NOMO-1 treated with DMSO at 0.1 percent for 48 hours (cell line): Measurements from ENCODE around the gene NKPD1.

Experiments used
- DNase-seq: peaks from one replicate; lab custom pipeline; 2025; ENCODE audit not compliant: unreplicated experiment; lab: John Stamatoyannopoulos, UW

The NKPD1 gene

DNA sequence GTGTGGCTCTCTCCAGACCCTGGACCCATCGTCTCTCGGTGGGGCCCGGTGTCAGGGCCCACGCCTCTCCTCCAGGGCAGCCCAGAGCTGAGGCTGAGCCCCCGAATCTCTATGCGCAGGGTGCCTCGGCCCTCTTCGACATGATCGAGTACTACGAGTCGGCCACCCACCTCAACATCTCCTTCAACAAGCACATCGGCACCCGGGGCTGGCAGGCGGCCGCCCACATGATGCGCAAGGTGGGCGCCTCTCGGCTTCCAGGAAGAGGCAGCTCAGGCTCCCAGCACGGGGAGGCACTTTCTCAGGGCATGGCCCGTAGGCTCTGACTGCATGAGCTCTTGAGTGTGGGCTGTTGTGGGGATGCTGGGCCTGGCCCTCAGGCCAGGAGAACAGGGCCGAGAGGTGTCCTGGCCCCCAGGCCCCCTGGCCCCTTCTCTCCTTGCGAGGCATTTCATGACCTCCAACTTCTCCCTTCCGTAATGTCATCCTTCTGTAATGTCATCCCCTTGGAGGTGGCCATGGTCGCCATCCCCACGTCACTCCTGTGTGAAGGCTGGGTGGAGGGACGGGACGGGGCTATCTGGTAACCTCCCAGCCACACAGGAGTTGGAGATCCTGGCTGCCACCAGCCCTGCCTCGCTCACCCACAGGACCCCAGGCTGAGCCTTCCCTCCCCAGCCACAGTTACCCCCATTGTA lies 19.4 kb downstream of the NKPD1 start:
- DNase-seq, result no peak

DNA sequence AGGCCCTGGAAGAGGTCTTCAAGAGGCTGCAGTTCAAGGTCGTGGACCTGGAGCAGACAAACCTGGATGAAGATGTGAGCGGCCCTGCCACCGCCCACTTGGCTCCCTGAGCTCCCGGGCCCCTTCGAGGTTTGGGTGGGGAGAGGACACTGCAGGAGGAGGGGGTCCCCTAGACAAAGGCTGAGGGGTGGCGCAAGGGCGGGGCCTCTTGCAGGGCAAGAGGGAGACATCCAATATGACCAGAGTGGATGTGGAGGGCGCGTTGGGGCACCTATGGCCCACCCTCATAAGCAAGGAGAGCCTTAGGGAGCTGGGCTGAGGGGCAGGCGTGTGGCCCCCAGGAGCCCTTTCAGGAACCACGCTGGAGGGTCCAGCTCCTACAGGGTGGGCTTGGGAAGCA lies 20.2 kb downstream of the NKPD1 start:
- DNase-seq, result no peak

DNA sequence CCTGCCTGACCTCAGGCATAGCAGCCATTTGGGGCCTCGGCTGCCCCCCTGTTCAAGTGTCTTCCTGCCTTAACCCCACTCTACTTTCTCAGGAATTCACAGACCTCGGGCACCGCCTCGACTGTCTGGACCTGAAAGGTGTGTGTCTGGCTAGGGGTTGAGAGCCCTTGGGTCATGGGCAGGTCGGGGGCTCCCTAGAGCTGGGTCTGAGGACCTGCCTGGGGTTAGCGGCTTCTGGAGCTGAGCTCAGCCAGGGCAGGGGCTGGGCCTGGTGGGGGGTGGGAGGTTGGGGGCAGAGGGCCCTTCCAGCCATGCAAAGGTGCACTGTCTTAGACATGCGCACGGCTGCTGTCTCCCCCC lies 20.7 kb downstream of the NKPD1 start:
- no peak for DNase-seq

DNA sequence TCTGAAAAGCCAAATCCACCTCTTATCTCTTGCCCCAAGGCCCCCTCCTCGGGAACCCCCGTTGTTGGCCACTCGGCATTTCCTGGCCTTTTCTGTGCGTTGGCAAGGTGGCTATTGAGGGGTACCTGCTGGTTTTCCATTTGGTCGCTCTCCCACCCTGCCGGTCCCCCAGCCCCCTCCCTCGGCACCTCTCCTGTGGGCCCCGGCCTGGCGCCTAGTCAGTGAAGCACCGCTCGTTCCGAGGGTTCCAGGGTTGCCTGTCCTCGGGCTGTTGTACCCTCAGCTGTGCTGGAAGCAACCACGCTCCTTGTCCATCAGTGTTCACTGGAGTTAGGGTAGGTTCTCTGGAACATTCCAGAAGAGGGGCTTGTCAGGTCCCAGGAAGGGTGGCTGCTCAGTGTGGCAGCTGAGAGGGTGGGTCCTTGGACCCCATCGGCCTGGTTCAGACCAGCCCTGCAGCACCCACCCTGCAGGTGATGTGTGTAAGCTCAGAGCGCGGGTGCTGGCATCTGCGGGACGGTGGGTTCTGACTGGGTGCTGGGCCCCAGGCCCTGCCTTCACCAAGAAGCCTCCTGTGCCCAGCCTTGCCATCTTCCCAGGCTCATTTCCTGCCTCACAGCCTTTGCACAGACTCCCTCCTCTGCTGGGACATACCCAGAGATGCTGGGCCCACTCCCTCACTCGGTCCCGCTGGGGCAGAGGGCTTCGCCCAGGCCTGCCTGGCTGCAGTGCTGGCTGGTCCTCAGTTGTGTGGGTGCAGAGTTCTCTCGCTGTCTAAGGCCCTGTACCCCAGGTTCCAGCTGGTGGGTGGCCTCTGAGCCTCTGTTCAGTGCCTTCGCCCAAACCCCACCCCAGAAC lies 21.3 kb downstream of the NKPD1 start:
- no peak for DNase-seq

DNA sequence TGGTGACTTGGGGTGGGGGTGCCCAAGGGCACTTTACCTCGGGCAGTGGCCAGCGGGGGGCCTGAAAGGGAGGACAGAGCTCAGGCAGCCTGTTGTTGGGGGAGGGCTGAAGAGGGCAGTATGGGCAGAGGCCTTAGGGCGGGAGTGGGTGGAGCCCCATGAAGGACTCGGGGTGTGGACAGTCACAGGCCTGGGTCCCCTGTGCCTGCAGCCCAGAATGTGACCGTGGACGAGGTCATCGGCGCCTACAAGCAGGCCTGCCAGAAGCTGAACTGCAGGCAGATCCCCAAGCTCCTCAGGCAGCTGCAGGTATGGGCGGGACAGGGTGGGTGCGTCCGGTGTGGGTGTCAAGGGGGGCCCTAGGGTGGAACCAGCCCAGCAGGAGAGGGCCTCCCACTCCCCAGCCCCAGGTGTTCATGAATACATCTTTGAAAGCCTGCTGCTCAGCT lies 22.5 kb downstream of the NKPD1 start:
- DNase-seq, result no peak

DNA sequence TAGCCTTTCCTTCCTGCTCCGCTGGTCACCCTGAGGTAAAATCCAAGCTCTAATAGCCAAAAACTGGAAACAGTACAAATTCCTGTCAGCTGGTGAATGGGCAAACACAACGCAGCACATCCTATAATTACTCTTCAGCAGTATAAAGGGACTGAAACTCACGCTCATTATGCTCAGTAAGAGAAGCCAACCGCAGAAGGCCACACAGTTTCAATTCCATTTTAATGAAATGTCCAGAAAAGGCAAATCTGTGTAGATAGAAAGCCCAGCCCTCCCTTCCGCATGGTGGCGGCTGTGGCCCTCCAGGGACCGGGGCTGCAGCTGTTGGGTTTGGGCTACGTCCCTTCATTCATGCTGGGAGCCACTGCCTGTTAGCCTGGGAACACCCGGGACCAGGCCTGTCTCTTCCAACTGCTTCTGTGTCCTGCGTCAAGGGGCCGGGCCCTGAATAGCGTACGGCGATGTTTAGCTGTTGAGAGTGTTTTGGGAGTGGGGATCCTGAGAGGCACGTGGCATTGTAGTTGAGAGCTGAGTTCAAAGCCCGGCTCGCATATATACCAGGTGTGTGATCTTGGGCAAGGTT lies 23.5 kb downstream of the NKPD1 start:
- no peak for DNase-seq

DNA sequence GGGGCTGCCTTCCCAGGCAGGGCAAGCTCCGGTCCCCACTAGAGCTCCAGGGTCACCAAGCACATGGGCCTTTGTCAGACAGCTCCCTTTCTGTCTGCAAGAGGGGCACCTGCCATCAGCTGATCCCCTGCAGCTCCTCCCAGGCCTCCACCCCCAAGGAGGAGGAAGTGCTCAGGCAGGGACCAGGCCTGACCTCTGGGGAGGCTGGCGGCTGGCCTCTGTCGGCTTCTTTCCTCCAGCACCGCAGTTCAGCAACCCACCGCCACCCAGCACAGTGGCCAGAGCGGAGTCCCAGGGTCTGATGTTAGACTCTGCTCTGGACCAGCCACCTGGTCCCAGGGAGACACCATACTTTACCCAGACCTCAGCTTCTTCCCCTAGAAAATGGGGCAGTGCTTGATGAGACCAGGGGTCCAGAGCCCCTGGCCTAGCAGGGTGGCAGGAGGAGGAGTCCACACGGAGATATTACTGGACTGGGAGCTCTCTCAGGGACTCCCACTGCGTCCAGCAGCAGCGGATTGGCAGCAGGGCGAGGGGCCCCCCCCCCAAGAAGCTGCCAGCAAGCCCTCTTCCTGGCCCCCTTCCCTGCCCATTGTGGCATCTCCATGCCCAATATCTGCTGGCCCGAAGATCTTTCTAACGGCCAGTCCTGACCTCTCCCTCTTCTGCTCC lies 24.1 kb downstream of the NKPD1 start:
- no peak for DNase-seq

DNA sequence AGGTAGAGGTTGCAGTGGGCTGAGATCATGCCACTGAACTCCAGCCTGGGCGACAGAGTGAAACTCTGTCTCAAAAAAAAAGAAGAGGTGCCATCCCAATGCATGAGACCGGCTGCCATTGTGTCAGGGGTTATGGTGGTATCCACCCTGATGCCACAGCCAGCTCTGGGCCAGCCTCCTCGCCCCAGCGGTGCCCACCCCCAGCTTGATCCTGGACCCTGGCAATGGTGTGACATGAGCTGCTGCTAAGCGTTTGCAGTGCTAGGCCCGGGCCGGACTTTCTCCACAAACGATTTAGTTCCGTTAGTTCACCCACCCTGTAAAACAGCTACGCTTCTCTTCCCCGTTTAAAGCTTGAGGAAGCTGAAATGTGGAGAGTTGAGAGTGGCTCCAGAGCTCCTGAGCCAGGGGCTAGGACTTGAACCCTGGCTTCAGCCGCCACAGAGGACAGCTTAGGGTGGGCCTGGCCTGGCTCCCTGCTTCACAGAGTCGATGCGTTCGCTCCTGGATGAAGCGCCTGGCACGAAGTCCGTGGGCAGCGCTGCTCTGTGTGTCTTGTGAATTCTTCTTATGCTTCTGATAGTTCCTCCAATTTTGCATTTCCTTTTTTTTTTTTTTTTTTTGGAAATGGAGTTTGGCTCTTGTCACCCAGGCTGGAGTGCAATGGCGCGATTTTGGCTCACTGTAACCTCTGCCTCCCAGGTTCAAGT lies 25.5 kb downstream of the NKPD1 start:
- no peak for DNase-seq

DNA sequence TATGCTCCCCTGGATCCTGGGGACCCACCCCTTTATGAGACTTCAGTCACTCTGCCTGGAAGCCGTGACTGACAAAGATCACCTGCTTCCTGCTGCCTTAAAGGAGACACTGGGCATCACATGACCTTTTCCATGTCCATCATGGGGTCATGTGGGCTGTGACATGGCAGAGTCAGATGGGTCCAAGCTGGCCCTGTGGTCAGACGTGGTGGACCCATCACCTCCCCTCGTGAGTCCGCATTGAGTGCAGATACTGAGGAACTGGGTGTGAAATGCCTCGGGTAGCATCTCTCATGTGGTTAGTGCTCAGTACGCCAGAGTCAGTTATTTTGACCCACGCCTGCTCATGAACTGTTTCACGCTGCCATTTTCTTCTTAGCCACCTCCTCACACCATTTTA lies 27.1 kb downstream of the NKPD1 start:
- DNase-seq, result no peak

DNA sequence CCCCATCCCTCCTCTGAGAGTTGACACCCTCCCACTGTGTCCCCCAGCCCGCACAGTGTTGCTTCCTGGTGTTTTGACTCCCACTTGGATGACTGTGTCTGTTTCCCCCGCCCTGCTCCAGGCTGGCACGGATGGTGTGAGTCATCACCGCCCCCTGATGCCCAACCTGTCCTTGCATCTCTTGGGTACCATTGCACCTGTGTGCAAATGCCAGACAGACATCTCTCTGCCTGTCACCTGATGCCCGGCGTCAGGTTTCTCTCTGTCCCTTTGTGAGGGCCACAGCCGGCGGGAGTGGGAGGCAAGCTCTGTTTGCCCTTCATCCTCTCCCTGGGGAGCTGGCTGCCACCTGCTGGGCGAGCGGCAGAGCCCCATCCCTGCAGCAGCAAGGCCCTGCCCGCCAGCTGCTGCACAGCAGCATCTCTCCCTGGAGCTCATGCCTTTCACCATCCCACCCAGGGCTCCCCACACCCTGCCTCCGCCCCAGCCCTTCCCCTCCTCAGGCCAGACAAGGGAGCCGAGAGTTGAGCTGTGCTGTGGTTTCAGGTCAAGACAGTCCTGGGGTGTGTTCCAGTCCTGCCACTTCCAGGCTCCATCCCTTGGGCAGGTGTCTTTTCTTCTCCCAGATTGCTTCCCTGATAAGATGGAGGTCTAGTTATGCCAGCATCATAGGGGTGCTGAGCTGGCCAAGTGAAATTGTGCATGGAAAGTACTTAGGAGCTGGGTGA lies 29.7 kb downstream of the NKPD1 start:
- no peak for DNase-seq

DNA sequence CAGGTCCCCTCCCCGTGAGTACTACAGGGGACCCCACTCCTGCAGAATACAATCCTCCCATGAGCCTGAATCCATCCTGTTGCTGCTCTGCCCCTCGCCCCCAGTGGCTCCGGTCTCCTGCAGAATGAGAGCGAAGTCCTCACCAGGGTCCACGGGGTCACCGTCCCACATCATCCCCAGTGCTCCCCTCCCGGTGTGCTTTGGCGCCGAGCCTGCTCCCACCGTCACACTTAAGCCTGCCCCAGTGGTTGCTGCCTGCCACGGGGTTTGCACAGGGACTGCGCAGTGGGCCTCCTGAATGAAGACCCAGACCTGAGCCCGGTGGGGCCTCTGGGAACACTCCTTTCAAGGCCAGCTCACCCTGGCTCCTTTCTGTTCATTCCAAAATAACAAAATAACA lies 30.5 kb downstream of the NKPD1 start:
- no peak for DNase-seq

DNA sequence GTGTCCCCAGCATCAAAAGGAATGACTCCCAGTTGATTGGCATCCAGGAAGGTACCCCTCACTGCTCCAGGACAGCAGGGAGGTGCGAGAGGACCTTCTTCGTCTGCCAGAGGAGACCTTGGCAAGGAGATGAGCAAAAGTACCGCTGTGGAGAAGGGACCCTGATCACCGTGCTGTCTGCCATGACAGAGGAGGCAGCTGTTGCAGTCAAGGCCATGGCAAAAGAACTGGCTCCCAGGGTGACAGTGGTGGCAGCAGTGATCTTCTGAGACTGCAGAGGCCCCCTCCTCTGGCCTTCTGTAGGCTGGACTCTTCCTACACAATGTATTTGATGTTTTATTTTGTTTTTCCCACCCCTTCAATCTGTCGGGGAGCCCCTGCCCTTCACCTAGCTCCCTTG lies 32.0 kb downstream of the NKPD1 start:
- no peak for DNase-seq

DNA sequence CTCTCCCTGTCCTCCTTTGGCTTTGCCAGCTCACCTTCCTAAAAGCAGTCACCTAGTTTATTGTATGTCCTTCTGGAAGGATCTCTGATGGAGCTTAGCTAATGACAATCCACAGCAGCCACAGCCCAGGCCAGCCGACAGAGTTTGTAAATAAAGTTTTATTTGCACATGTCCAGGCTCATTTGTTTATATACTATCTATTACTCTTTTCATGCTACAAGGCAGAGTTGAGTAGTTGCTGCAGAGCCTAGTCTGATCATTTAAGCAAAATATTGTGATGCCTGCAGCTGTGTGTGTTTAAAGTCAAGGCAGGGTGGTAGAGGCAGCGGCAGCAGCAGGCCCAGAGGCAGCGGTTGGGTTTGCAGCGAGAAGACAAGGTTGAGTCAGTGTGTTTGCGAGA lies 32.6 kb downstream of the NKPD1 start:
- no peak for DNase-seq

DNA sequence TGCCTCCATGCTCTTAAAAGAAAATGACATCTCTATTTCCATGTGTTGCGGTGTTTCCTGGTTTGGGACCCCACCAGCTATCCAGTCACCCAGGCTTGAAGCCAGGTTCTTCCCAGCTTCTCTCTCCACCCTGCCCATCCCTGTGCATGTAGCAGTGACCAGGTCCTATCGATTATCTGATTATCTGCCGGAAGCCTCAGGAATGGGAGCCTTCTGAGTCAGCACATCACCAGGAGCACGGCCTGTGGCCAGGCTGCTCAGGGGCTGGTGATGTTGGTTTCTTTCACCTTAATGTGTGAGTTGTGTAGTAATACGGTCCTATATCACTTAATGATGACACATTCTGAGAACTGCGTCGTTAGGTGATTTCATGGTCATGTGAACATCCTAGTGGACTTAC lies 34.1 kb downstream of the NKPD1 start:
- no peak for DNase-seq

DNA sequence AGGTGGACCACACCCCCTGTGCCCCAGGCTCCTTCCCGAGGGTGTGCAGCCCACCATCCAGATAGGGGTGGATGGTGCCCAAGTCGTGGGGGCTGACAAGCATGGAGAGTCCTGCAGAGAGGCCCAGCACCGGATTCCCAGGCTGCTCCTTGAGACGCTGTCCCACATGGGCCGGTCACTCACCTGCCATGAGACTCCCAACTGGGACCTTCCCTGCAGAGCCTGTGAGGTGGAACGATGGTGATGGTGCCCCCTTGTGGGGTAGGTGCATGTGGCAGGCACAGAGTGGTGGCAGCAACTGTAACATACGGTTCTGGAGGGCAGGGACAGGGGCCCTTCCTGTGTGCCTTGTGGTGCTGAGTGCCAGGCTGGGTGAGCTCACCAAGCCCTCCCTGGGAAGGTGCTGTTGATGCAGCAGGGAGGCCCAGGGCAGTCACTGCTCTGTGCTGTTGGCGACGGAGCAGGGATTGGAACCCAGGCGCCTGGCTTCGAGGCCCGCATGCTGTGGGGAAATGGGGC lies 34.7 kb downstream of the NKPD1 start:
- DNase-seq, result peak; percentile 26

DNA sequence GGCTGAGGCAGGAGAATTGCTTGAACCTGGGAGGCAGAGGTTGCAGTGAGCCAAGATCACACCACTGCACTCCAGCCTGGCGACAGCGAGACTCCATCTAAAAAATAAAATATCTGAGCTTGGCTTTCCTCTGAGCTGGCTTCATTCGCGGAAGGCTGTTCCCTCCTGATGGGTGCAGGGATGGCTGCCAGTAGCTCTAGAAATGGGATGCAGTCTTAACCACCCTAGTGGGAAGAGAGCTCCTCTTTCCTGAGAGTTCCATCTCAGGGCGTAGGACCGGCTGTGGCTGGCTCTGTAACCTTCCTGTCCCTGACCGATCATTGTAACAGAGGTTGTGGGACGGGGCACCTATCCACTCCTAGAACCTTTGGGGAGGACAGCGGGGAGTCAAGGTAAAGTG lies 35.4 kb downstream of the NKPD1 start:
- no peak for DNase-seq

DNA sequence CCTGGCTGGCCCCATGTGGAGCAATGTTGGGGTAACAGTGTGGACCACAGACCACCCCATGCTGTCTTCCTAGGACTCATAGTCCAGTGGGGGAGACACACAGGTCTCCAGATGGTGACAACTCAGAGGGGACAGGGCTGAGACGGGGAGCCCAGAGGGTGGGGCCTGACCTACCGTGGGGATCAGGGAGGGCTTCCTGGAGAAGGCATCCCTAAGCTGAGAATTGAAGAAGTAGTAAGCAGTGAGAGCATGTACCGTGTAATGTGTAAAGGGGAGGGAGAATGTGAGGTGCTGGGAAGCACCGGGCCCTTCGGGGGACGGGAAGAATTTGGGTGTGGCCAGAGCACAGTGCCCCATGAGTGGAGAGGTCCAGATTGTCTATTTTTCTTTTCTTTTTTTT lies 36.8 kb downstream of the NKPD1 start:
- DNase-seq, result no peak

DNA sequence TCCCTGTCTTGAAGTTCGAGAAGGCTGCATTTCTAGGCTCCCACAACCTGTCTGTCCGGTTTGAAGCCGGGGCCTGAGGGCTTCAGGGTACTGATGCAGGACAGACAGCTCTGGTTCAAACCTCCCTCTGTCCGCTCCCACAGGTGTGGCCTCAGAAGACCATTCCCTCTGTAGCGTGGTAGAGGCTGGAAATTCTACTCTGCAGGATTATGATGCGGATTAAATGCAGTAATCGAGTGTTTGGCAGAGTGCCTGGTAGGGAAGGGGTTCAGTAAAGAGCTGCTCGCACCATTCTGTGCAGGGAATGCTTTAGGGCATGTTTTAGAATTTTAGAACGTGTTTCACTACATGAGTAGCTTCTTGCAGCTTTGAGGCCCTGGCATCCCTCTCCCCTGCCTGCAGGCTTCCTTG lies 37.3 kb downstream of the NKPD1 start:
- no peak for DNase-seq

DNA sequence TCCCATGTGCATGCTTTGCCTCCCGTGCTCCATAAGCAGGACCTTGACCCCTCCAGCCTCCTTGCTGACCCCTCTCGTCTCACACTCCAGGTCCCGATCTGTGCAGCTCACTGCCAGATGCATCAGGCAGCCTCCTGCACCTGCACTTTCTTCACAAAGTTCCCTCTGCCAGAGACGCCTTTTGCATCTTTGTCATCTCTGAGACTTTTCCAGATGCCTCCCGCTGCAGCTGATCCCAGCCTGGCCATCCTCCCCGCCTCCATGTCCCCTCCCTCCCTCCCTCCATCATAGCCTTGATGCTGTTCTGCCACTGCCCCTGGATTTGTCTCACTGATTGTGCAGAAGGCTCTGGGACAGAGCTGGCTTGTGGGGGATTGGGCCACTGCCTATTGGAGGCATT lies 38.0 kb downstream of the NKPD1 start:
- DNase-seq, result no peak

DNA sequence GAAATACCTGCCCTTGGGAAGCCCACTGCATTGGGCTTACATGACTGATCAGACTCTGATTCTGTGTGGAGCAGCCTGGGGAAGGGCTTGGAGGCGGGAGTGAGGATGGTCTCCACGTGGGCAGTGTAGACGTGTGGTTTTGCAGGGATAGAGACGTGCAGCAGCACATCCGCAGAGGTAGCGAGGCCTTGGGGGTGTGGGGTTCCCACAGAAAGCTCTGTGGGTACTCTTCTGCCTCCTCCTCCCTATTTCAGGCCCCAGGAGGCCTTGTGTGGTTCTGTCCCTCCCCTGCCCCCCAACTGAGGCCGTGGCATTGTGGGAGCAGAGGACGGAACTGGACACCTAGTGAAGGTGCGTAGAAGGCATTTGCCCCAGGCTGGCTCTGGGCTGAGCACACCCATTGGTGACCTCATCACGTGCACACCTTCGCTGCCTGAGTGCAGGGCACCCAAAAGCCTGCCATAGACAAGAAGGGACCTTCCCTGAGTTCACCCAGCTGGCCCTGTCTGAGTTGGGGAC lies 38.9 kb downstream of the NKPD1 start:
- DNase-seq, result no peak
